OCI-LY1 (cell line): ENCODE data around the gene MRPL48.

ENCODE experiments used
- H2AFZ ChIP-seq: fragments of 200-600 bp; sonication (generic), shearing (Covaris generic); 2 replicates; pipeline ENCODE4 v1.6.0; 2014; ENCODE audit warnings: antibody characterized with exemption, mild to moderate bottlenecking, low read length
- H3F3A ChIP-seq: fragments of 200-600 bp; sonication (generic), shearing (Covaris generic); 2 replicates; pipeline ENCODE4 v1.6.0; 2014; ENCODE audit warnings: mild to moderate bottlenecking, antibody characterized with exemption, low read length, moderate library complexity; ENCODE audit not compliant: insufficient read depth
- H3K27ac ChIP-seq: fragments of 200-600 bp; sonication (generic); 2 replicates; pipeline ENCODE4 v1.5.1; 2014; ENCODE audit warnings: low read length, mixed run types, mild to moderate bottlenecking, low read depth; ENCODE audit not compliant: poor library complexity, severe bottlenecking
- H3K27me3 ChIP-seq: fragments of 200-600 bp; sonication (generic); 2 replicates; pipeline ENCODE4 v1.6.0; 2014; ENCODE audit warnings: antibody characterized with exemption, mild to moderate bottlenecking, low read length, moderate library complexity; ENCODE audit not compliant: insufficient read depth
- H3K36me3 ChIP-seq: fragments of 200-600 bp; sonication (generic); 2 replicates; pipeline ENCODE4 v1.6.1; 2014; ENCODE audit warnings: mild to moderate bottlenecking, antibody characterized with exemption, low read length, moderate library complexity, mixed read lengths; ENCODE audit not compliant: insufficient read depth
- H3K4me1 ChIP-seq: fragments of 200-600 bp; sonication (generic); 2 replicates; pipeline ENCODE4 v1.5.1; 2014; ENCODE audit warnings: mild to moderate bottlenecking, low read length, moderate library complexity; ENCODE audit not compliant: insufficient read depth, severe bottlenecking
- H3K4me2 ChIP-seq: fragments of 200-600 bp; sonication (generic), shearing (Covaris generic); 2 replicates; pipeline ENCODE4 v1.6.1; 2014; ENCODE audit warnings: low read length
- H3K4me3 ChIP-seq: fragments of 200-600 bp; sonication (generic); 2 replicates; pipeline ENCODE4 v1.5.1; 2014; ENCODE audit warnings: low read length, low read depth, mild to moderate bottlenecking, mixed read lengths; ENCODE audit not compliant: poor library complexity, severe bottlenecking
- H3K79me2 ChIP-seq: fragments of 200-600 bp; shearing (Covaris generic); 2 replicates; pipeline ENCODE4 v1.6.1; 2016; ENCODE audit warnings: mixed run types, low read length, mixed read lengths; ENCODE audit not compliant: insufficient read depth
- H3K9ac ChIP-seq: fragments of 200-600 bp; sonication (generic), shearing (Covaris generic); 2 replicates; pipeline ENCODE4 v1.6.1; 2014; ENCODE audit warnings: mild to moderate bottlenecking, low read length, mixed read lengths
- H3K9me2 ChIP-seq: fragments of 200-600 bp; sonication (generic), shearing (Covaris generic); 2 replicates; pipeline ENCODE4 v1.6.1; 2014; ENCODE audit warnings: low read depth, mild to moderate bottlenecking, low read length, mixed read lengths
- H3K9me3 ChIP-seq: fragments of 200-600 bp; shearing (Covaris generic); 2 replicates; pipeline ENCODE4 v1.6.1; 2014; ENCODE audit warnings: low read length, mixed read lengths
- H4K20me1 ChIP-seq: fragments of 200-600 bp; sonication (generic), shearing (Covaris generic); 2 replicates; pipeline ENCODE4 v1.6.0; 2016; ENCODE audit warnings: mild to moderate bottlenecking, low read length; ENCODE audit not compliant: insufficient read depth
- CTCF ChIP-seq: fragments of 200-600 bp; sonication (generic), shearing (Covaris generic); IDR thresholded peaks from 2 replicates; pipeline ENCODE4 v1.5.1; 2017; ENCODE audit warnings: mild to moderate bottlenecking, antibody characterized with exemption, low read length, moderate library complexity, mixed read lengths
- EZH2 ChIP-seq: fragments of 200-600 bp; sonication (generic), shearing (Covaris generic); IDR thresholded peaks from 2 replicates; pipeline ENCODE4 v1.8.0; 2017; ENCODE audit warnings: borderline replicate concordance, mixed run types, mild to moderate bottlenecking, antibody characterized with exemption, low read length, moderate library complexity, mixed read lengths

Gene MRPL48

GRCh38 chr11:73747762-73748161 is 39.9 kb upstream of the MRPL48 start:
- Histone ChIP-seq H3K27me3 (no peaks in the 10 kb centered on the region), H3K79me2 (peaks cover 76% of the 10 kb centered on the region), H4K20me1 (no peaks in the 10 kb centered on the region), H3K27ac (no peak overlapping the region), H3K9me2 (no peaks in the 10 kb centered on the region), H2AFZ (no peak overlapping the region), H3K4me2 (no peak overlapping the region), H3K9ac (no peak overlapping the region), H3K4me3 (no peak overlapping the region), H3K9me3 (no peaks in the 10 kb centered on the region), H3K4me1 (peaks cover 20% of the 10 kb centered on the region), H3K36me3 (no peaks in the 10 kb centered on the region), H3F3A (no peaks in the 10 kb centered on the region)
- TF ChIP-seq CTCF, result no peak
- TF ChIP-seq EZH2, result no peak

DNA sequence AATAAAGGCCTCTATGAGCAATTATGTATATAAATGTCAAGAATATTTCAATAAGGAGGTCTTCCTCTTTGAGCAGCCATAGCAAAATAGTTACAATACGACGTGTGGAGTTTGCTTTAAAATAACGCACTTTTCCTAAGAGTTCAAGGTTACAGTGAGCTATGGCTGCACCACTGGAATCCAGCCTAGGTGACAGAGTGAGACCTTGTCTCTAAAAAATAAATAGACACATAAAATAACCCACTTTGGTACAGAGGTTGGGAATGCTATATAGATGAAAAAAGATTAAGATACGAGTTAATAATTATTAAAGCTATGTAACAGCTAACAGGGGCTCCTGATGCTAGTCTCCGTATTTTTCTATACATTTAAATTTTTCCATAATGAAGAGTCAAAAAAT is 39.4 kb upstream of the MRPL48 start:
- Histone ChIP-seq H3K4me2 (no peak overlapping the region), H4K20me1 (no peaks in the 10 kb centered on the region), H3K79me2 (peaks cover 76% of the 10 kb centered on the region)

DNA sequence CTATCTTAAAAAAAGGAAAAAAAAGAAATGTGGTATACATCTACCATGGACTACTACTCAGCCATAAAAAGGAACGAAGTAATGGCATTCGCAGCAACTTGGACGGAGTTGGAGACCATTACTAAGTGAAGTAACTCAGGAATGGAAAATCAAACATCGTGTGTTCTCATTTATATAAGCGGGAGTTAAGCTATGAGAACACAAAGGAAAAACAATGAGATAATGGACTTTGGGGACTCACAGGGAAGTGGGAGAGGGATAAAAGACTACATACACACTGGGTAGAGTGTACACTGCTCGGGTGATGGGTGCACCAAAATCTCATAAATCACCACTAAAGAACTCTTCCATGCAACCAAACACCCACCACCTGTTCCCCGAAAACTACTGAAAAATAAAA is 38.6 kb upstream of the MRPL48 start:
- Histone ChIP-seq H3K27me3 (no peaks in the 10 kb centered on the region), H3K79me2 (peaks cover 76% of the 10 kb centered on the region), H2AFZ (no peak overlapping the region), H3K9me3 (no peaks in the 10 kb centered on the region), H3K4me2 (no peak overlapping the region), H3K36me3 (no peaks in the 10 kb centered on the region), H3K27ac (no peak overlapping the region), H3K9ac (no peak overlapping the region), H4K20me1 (no peaks in the 10 kb centered on the region), H3K9me2 (no peaks in the 10 kb centered on the region), H3K4me1 (peaks cover 20% of the 10 kb centered on the region), H3K4me3 (no peak overlapping the region), H3F3A (no peaks in the 10 kb centered on the region)
- TF ChIP-seq EZH2 (no peak), CTCF (no peak)

More for the DNA sequence above, 39.4 kb upstream of the MRPL48 start:
- no peak overlapping the region for H3K27ac ChIP-seq
- no peak overlapping the region for H3K4me3 ChIP-seq
- H3K27me3 ChIP-seq, result no peaks in the 10 kb centered on the region
- no peaks in the 10 kb centered on the region for H3K9me3 ChIP-seq
- H2AFZ ChIP-seq, result no peak overlapping the region
- H3K9me2 ChIP-seq, result no peaks in the 10 kb centered on the region
- no peak for TF ChIP-seq EZH2
- TF ChIP-seq CTCF, result no peak
- H3F3A ChIP-seq, result no peaks in the 10 kb centered on the region
- H3K9ac ChIP-seq, result no peak overlapping the region
- peaks cover 20% of the 10 kb centered on the region for H3K4me1 ChIP-seq
- no peaks in the 10 kb centered on the region for H3K36me3 ChIP-seq
